Skeletal muscle tissue (tissue), 4 donors: ENCODE data around the gene KIAA0513. TPM values are rescaled to one million over a fixed set of nuclear protein-coding genes. Genes with fewer than 3 reads are reported as not detected.

Source experiments
- H3K27ac ChIP-seq: one replicate; pipeline ENCODE4 v1.7.0; 2013; ENCODE audit warnings: mild to moderate bottlenecking, low read depth, low read length, inconsistent platforms
- H3K27me3 ChIP-seq, 3 donors: one replicate each; pipeline ENCODE4 v1.7.0; 2013; ENCODE audit warnings: low read length in 3 of 3; ENCODE audit not compliant: control insufficient read depth in 3 of 3, insufficient read depth in 3 of 3
- H3K36me3 ChIP-seq, 3 donors: one replicate each; pipeline ENCODE4 v1.7.0; 2013; ENCODE audit warnings: low read length in 3 of 3; ENCODE audit not compliant: control insufficient read depth in 3 of 3, insufficient read depth in 3 of 3
- H3K4me1 ChIP-seq, 3 donors: one replicate each; pipeline ENCODE4 v1.7.0; 2013; ENCODE audit warnings: low read length in 3 of 3, mild to moderate bottlenecking in 3 of 3; ENCODE audit not compliant: control insufficient read depth in 3 of 3, insufficient read depth in 3 of 3
- H3K4me3 ChIP-seq, 3 donors: one replicate each; pipeline ENCODE4 v1.7.0; 2013; ENCODE audit warnings: low read length in 3 of 3
- H3K9ac ChIP-seq, 3 donors: one replicate each; pipeline ENCODE4 v1.7.0; 2013; ENCODE audit warnings: low read length in 3 of 3, mild to moderate bottlenecking in 3 of 3, moderate library complexity in 2 of 3, low read depth in 1 of 3
- H3K9me3 ChIP-seq, 3 donors: one replicate each; pipeline ENCODE4 v1.7.0; 2013; ENCODE audit warnings: low read length in 3 of 3; ENCODE audit not compliant: control insufficient read depth in 3 of 3
- total RNA-seq: library from RNA; depleted of rRNA; stranded (reverse); fragments of >200 nt; gene quantifications from one replicate; pipeline ENCODE4 v1.2.3, GENCODE V29; 2014
- donor health status: Osteomylitis.

The KIAA0513 gene
- total RNA-seq, 1 donor from 2014 or later, result 5.7 TPM

- peaks cover 0 to 5% (median 0%) of the 10 kb centered on the region in 3 donors for H3K9me3 ChIP-seq
- H3K27ac ChIP-seq, result no peak overlapping the region
- H3K36me3 ChIP-seq, result no peaks in the 10 kb centered on the region
- H3K9ac ChIP-seq, result no peak overlapping the region
- H3K4me1 ChIP-seq, result peaks cover 45 to 51% (median 50%) of the 10 kb centered on the region in 3 donors
- H3K27me3 ChIP-seq, result no peaks in the 10 kb centered on the region
- no peak overlapping the region for H3K4me3 ChIP-seq
Observed at GRCh38 chr16:85134789-85135142, 107.2 kb downstream of the KIAA0513 start.

- peaks cover 30 to 38% (median 36%) of the 10 kb centered on the region in 3 donors for H3K4me1 ChIP-seq
Observed at GRCh38 chr16:85136213-85136701, 108.7 kb downstream of the KIAA0513 start.

GRCh38 chr16:85136702-85137322 lies 109.2 kb downstream of the KIAA0513 start:
- Histone ChIP-seq H3K9me3 (peaks cover 0 to 5% (median 0%) of the 10 kb centered on the region in 3 donors), H3K27ac (peak overlapping the region; percentile 85), H3K9ac (peak overlapping the region; percentile 43 to 72 (median 56)), H3K4me3 (peak overlapping the region; percentile 62 to 80 (median 68)), H3K4me1 (peaks cover 31 to 43% (median 39%) of the 10 kb centered on the region in 3 donors), H3K27me3 (no peaks in the 10 kb centered on the region), H3K36me3 (no peaks in the 10 kb centered on the region)

More at GRCh38 chr16:85136213-85136701, 108.7 kb downstream of the KIAA0513 start:
- Histone ChIP-seq H3K9me3 (peaks cover 0 to 5% (median 0%) of the 10 kb centered on the region in 3 donors), H3K4me3 (peak overlapping the region in 1 of 3 donors; percentile 80), H3K36me3 (no peaks in the 10 kb centered on the region), H3K27me3 (no peaks in the 10 kb centered on the region), H3K9ac (peak overlapping the region in 1 of 3 donors; percentile 45), H3K27ac (peak overlapping the region; percentile 85)

- peaks cover 38 to 50% (median 46%) of the 10 kb centered on the region in 3 donors for H3K4me1 ChIP-seq
- peak overlapping the region; percentile 68 to 80 (median 68) for H3K4me3 ChIP-seq
- peaks cover 0 to 5% (median 0%) of the 10 kb centered on the region in 3 donors for H3K9me3 ChIP-seq
- peak overlapping the region; percentile 85 for H3K27ac ChIP-seq
- peak overlapping the region; percentile 56 to 72 (median 68) for H3K9ac ChIP-seq
- no peaks in the 10 kb centered on the region for H3K27me3 ChIP-seq
- H3K36me3 ChIP-seq, result no peaks in the 10 kb centered on the region
Observed at GRCh38 chr16:85137323-85138072, 109.9 kb downstream of the KIAA0513 start.

- Histone ChIP-seq H3K9me3 (peaks cover 0 to 5% (median 0%) of the 10 kb centered on the region in 3 donors), H3K4me1 (peaks cover 43 to 57% (median 52%) of the 10 kb centered on the region in 3 donors), H3K4me3 (peak overlapping the region in 2 of 3 donors; percentile 58 to 68), H3K36me3 (no peaks in the 10 kb centered on the region), H3K27me3 (no peaks in the 10 kb centered on the region), H3K27ac (peak overlapping the region; percentile 85), H3K9ac (peak overlapping the region in 1 of 3 donors; percentile 72)
Observed at GRCh38 chr16:85138073-85138824, 110.7 kb downstream of the KIAA0513 start.

- H3K36me3 ChIP-seq, result no peaks in the 10 kb centered on the region
- H3K4me3 ChIP-seq, result no peak overlapping the region
- no peak overlapping the region for H3K27ac ChIP-seq
- H3K27me3 ChIP-seq, result no peaks in the 10 kb centered on the region
- peaks cover 51 to 64% (median 57%) of the 10 kb centered on the region in 3 donors for H3K4me1 ChIP-seq
- H3K9ac ChIP-seq, result no peak overlapping the region
- H3K9me3 ChIP-seq, result peaks cover 0 to 5% (median 0%) of the 10 kb centered on the region in 3 donors
Observed at GRCh38 chr16:85138825-85139627, 111.4 kb downstream of the KIAA0513 start.

GRCh38 chr16:85139881-85140339 lies 112.3 kb downstream of the KIAA0513 start:
- Histone ChIP-seq H3K27me3 (no peaks in the 10 kb centered on the region), H3K36me3 (no peaks in the 10 kb centered on the region), H3K4me1 (peaks cover 53 to 58% (median 54%) of the 10 kb centered on the region in 3 donors), H3K9me3 (peaks cover 0 to 5% (median 0%) of the 10 kb centered on the region in 3 donors), H3K4me3 (no peak overlapping the region), H3K27ac (no peak overlapping the region), H3K9ac (no peak overlapping the region)

GRCh38 chr16:85140455-85141012 lies 112.9 kb downstream of the KIAA0513 start:
- H3K36me3 ChIP-seq, result no peaks in the 10 kb centered on the region
- H3K27me3 ChIP-seq, result no peaks in the 10 kb centered on the region
- no peak overlapping the region for H3K9ac ChIP-seq
- no peak overlapping the region for H3K27ac ChIP-seq
- peaks cover 0 to 5% (median 0%) of the 10 kb centered on the region in 3 donors for H3K9me3 ChIP-seq
- no peak overlapping the region for H3K4me3 ChIP-seq
- peaks cover 46 to 58% (median 54%) of the 10 kb centered on the region in 3 donors for H3K4me1 ChIP-seq
